GM13976 (cell line): ENCODE results near the gene KIF26A.

Source experiments
- DNase-seq: peaks from one replicate; pipeline ENCODE4 v3.0.0; 2012; ENCODE audit warnings: low spot score
- CTCF ChIP-seq: IDR thresholded peaks from 2 replicates; pipeline ENCODE4 v1.5.1; 2012; ENCODE audit warnings: borderline replicate concordance, mild to moderate bottlenecking; ENCODE audit not compliant: insufficient read depth; ENCODE audit errors: extremely low read depth, missing control alignments, control extremely low read depth
- in situ Hi-C: fragments of 300-500 bp; cut with MboI; formaldehyde crosslinking; loops from one replicate; pipeline ENCODE4 v1.12.0; 2022; ENCODE audit warnings: low sequenced_read_pairs, mixed read lengths, inconsistent platforms; ENCODE audit not compliant: unreplicated experiment

KIF26A gene

GRCh38 chr14:104138098-104138717 lies at the start of gene KIF26A:
TSS of gene KIF26A (plus strand) at chr14:104138587. CDS start at chr14:104138723, 136 bp downstream.
- no peak for DNase-seq
- in situ Hi-C loops, result no loop called here

GRCh38 chr14:104090071-104090748 lies 48.2 kb upstream of the KIF26A start:
- no peak for TF ChIP-seq CTCF
- no peak for DNase-seq
- in situ Hi-C loops, result no loop called here

More at GRCh38 chr14:104138098-104138717, at the start of gene KIF26A:
- TF ChIP-seq CTCF, result no peak

- in situ Hi-C loops, result no loop called here
- TF ChIP-seq CTCF, result no peak
Measured at GRCh38 chr14:104091061-104091926, 47.1 kb upstream of the KIF26A start.

GRCh38 chr14:104091927-104092771 lies 46.2 kb upstream of the KIF26A start:
- TF ChIP-seq CTCF, result no peak
- DNase-seq, result no peak
- in situ Hi-C loops, result no loop called here

More at GRCh38 chr14:104091061-104091926, 47.1 kb upstream of the KIF26A start:
- DNase-seq, result no peak

- TF ChIP-seq CTCF, result no peak
- no peak for DNase-seq
- in situ Hi-C loops, result no loop called here
Measured at GRCh38 chr14:104092931-104093365, 45.4 kb upstream of the KIF26A start.
